Caco-2 (cell line): ENCODE results near the gene NCKIPSD. TPM values are rescaled to one million over a fixed set of nuclear protein-coding genes. Genes with fewer than 3 reads are reported as not detected.

Experiments used
- BruUV-seq: library from RNA; stranded (reverse); fragments of 400-500 nt; replicated peaks from 2 replicates; lab custom pipeline; 2021; lab: Mats Ljungman, UMichigan
- CTCF ChIA-PET: fragments of 300-600 bp; sonication (Branson Sonifier 250); formaldehyde crosslinking; loops from one replicate; lab custom pipeline; 2022; ENCODE audit warnings: antibody characterized with exemption; lab: Charles Lee
- POLR2A ChIA-PET: fragments of 300-600 bp; sonication (Branson Sonifier 250); formaldehyde crosslinking; loops from one replicate; lab custom pipeline; 2022; ENCODE audit warnings: antibody characterized with exemption; lab: Charles Lee
- DNase-seq, 2 experiments: peaks; one replicate each; pipeline versions ENCODE4 v3.0.0 to v3.0.0-alpha.2; 2020 to 2022
- H3K27me3 ChIP-seq: replicated peaks from 2 replicates; pipeline ENCODE4 v1.6.0; 2011; ENCODE audit warnings: low read length; ENCODE audit not compliant: control insufficient read depth, insufficient read depth
- H3K36me3 ChIP-seq: 2 replicates; pipeline ENCODE4 v1.5.1; 2011; ENCODE audit warnings: low read length; ENCODE audit not compliant: control insufficient read depth, insufficient read depth
- H3K4me1 ChIP-seq: fragments of 250-450 bp; sonication (Bioruptor Pico); 2 replicates; pipeline ENCODE4 v1.5.1; 2020; ENCODE audit warnings: mild to moderate bottlenecking
- H3K4me3 ChIP-seq: 2 replicates; pipeline ENCODE4 v1.5.1; 2011; ENCODE audit warnings: low read depth, mild to moderate bottlenecking, control low read depth, low read length
- H3K9me3 ChIP-seq: fragments of 250-450 bp; sonication (Bioruptor Pico); 2 replicates; pipeline ENCODE4 v1.5.1; 2020; ENCODE audit warnings: mild to moderate bottlenecking, moderate library complexity
- H3K27ac Mint-ChIP-seq: one replicate; pipeline ENCODE4 v1.8.0; 2022; ENCODE audit warnings: mixed read lengths; ENCODE audit not compliant: unreplicated experiment
- H3K27me3 Mint-ChIP-seq: one replicate; pipeline ENCODE4 v1.8.0; 2022; ENCODE audit warnings: mixed read lengths; ENCODE audit not compliant: insufficient read depth, unreplicated experiment
- H3K36me3 Mint-ChIP-seq: one replicate; pipeline ENCODE4 v1.8.0; 2022; ENCODE audit warnings: mild to moderate bottlenecking, mixed read lengths; ENCODE audit not compliant: insufficient read depth, unreplicated experiment
- H3K4me1 Mint-ChIP-seq: one replicate; pipeline ENCODE4 v1.8.0; 2022; ENCODE audit warnings: low read depth, mixed read lengths; ENCODE audit not compliant: unreplicated experiment
- H3K4me3 Mint-ChIP-seq: one replicate; pipeline ENCODE4 v1.8.0; 2022; ENCODE audit warnings: mild to moderate bottlenecking, moderate library complexity, mixed read lengths; ENCODE audit not compliant: unreplicated experiment
- H3K9me3 Mint-ChIP-seq: one replicate; pipeline ENCODE4 v1.8.0; 2022; ENCODE audit warnings: mixed read lengths; ENCODE audit not compliant: unreplicated experiment
- intact Hi-C: fragments of 100-400 bp; cut with micrococcal nuclease; formaldehyde crosslinking; loops from one replicate; pipeline ENCODE4 v1.10.0; 2022; ENCODE audit not compliant: unreplicated experiment
- total RNA-seq: library from RNA; stranded (reverse); gene quantifications from 2 replicates; pipeline ENCODE4 v1.2.3, GENCODE V29; 2022
- TF ChIP-seq, protein P1 (sequence below), 2 experiments: fragments of 200-600 bp in 1 of 2; IDR thresholded peaks; 1 replicate in 1 of 2; 2 replicates in 1 of 2; pipeline versions ENCODE4 v1.5.1 to v1.8.0; 2011 to 2022; ENCODE audit warnings: antibody characterized with exemption in 1 of 2, control low read depth in 1 of 2, inconsistent platforms in 1 of 2, low read depth in 1 of 2, low read length in 1 of 2, mild to moderate bottlenecking in 1 of 2, moderate library complexity in 1 of 2; ENCODE audit not compliant: insufficient read depth in 1 of 2, severe bottlenecking in 1 of 2, unreplicated experiment in 1 of 2

NCKIPSD gene
- total RNA-seq, 1 experiment from 2014 or later: 30.2 TPM

DNA sequence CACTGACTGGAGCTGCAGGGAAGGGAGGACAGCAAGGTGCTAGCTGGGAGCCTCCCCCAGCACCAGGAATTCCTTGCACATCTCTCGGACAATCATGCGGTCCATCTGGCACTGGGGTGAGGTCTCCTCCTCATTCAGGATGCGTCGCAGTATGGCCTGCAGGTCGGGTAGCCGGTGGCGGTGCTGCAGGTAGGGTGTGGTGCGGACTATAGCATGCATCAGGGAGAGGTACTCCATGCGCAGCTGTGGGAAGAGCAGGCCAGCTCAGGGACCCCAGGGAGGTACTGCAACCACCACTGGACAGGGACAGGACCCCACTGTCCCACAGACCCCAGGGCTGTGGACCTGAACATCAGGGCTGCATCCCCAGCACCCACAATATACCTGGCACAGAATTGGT is 11.2 kb downstream of the NCKIPSD start:
- H3K9me3 Mint-ChIP-seq: no peaks in the 10 kb centered on the region
- intact Hi-C loops: no loop called here
- BruUV-seq: no TSS peak
- no peak overlapping the region for H3K4me3 ChIP-seq
- H3K36me3 Mint-ChIP-seq: peaks cover 47% of the 10 kb centered on the region
- H3K4me3 Mint-ChIP-seq: no peak overlapping the region
- H3K4me1 Mint-ChIP-seq: no peaks in the 10 kb centered on the region
- DNase-seq: no peak
- H3K27me3 ChIP-seq: no peaks in the 10 kb centered on the region
- ChIA-PET CTCF (interaction anchor here (0.5 to 0.9 kb wide), 3 partner anchors 10 to 23 kb away, joined by 3 to 5 read pairs (median 4); partner anchors contain the start of gene NCKIPSD), POLR2A (interaction anchor here (1.6 kb wide), 1 partner anchor 11 kb away, joined by 3 read pairs; no protein-coding TSS in a partner anchor)
- H3K9me3 ChIP-seq: no peaks in the 10 kb centered on the region
- peaks cover 6% of the 10 kb centered on the region for H3K36me3 ChIP-seq
- no peaks in the 10 kb centered on the region for H3K27me3 Mint-ChIP-seq
- H3K4me1 ChIP-seq: no peaks in the 10 kb centered on the region
- TF ChIP-seq, protein P1, sequence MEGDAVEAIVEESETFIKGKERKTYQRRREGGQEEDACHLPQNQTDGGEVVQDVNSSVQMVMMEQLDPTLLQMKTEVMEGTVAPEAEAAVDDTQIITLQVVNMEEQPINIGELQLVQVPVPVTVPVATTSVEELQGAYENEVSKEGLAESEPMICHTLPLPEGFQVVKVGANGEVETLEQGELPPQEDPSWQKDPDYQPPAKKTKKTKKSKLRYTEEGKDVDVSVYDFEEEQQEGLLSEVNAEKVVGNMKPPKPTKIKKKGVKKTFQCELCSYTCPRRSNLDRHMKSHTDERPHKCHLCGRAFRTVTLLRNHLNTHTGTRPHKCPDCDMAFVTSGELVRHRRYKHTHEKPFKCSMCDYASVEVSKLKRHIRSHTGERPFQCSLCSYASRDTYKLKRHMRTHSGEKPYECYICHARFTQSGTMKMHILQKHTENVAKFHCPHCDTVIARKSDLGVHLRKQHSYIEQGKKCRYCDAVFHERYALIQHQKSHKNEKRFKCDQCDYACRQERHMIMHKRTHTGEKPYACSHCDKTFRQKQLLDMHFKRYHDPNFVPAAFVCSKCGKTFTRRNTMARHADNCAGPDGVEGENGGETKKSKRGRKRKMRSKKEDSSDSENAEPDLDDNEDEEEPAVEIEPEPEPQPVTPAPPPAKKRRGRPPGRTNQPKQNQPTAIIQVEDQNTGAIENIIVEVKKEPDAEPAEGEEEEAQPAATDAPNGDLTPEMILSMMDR (IDR thresholded peaks at IDR 0.05; ENCODE audit: insufficient read depth in 1 of 2, low read depth in 1 of 2, low read length in 1 of 2, severe bottlenecking in 1 of 2, unreplicated experiment in 1 of 2): no peak
- no peak overlapping the region for H3K27ac Mint-ChIP-seq

DNA sequence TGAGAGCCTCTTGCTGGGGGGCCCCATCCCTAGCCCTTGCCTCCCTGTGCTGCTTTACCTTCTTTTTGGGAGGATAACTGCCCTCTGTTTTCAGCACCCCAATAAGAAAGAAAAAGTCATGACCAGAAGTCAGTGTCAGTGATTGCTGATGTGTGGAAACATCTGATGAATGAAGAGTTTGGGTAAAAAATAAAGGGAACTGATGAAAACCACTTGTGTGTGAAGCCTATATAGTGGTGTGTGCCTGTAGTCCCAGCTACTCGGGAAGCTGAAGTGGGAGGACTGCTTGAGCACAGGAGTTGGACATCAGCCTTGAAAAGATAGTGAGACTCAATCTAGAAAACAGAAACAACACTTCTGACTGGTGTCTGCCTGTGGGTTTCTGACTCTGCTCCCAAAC is 13.2 kb downstream of the NCKIPSD start:
- Histone ChIP-seq H3K9me3 (no peaks in the 10 kb centered on the region), H3K4me1 (no peaks in the 10 kb centered on the region), H3K36me3 (peaks cover 3% of the 10 kb centered on the region; the same call in 1 of the 2 replicates), H3K27me3 (no peaks in the 10 kb centered on the region), H3K4me3 (no peak overlapping the region)
- DNase-seq: no peak
- intact Hi-C loops: no loop called here
- peaks cover 51% of the 10 kb centered on the region for H3K36me3 Mint-ChIP-seq
- H3K4me3 Mint-ChIP-seq: no peak overlapping the region
- ChIA-PET POLR2A (no interaction called here), CTCF (no interaction called here)
- BruUV-seq: no TSS peak
- no peaks in the 10 kb centered on the region for H3K4me1 Mint-ChIP-seq
- TF ChIP-seq, protein P1 (IDR thresholded peaks at IDR 0.05; ENCODE audit: insufficient read depth in 1 of 2, low read depth in 1 of 2, low read length in 1 of 2, severe bottlenecking in 1 of 2, unreplicated experiment in 1 of 2): no peak
- no peak overlapping the region for H3K27ac Mint-ChIP-seq
- H3K27me3 Mint-ChIP-seq: no peaks in the 10 kb centered on the region
- no peaks in the 10 kb centered on the region for H3K9me3 Mint-ChIP-seq

DNA sequence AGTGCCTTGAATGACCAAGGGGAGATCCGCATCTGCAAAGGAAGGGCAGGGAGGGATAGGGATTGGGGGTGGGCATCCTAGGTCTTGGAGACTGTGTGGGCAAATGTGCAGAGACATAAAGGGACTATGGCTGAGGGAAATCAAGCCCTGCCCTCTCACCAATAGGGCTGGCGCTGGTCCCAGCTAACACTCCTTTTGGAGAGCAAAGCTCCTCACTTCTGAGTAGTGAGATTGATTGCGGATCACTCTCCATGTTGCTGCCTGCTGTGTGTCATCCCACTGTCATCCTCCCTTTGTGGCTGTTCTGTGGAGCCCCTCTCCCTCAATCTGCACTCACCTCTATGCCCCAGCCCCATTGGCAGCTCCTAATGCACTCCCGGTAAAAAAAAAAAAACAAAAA is 20.8 kb downstream of the NCKIPSD start:
- Mint-ChIP-seq H3K9me3 (no peaks in the 10 kb centered on the region), H3K4me1 (peaks cover 5% of the 10 kb centered on the region), H3K4me3 (no peak overlapping the region), H3K27ac (peak overlapping the region; percentile 99), H3K27me3 (no peaks in the 10 kb centered on the region), H3K36me3 (peaks cover 71% of the 10 kb centered on the region)
- DNase-seq: no peak
- no TSS peak for BruUV-seq
- TF ChIP-seq, protein P1 (IDR thresholded peaks at IDR 0.05; ENCODE audit: insufficient read depth in 1 of 2, low read depth in 1 of 2, low read length in 1 of 2, severe bottlenecking in 1 of 2, unreplicated experiment in 1 of 2): no peak
- no peak overlapping the region for H3K4me3 ChIP-seq
- intact Hi-C loops: loop anchor here (5.0 to 10.0 kb wide), 2 partner anchors 108 to 200 kb away; partner anchors contain the start of gene PFKFB4
- no peaks in the 10 kb centered on the region for H3K27me3 ChIP-seq
- CTCF ChIA-PET: interaction anchor here (0.8 to 0.9 kb wide), 3 partner anchors 9 to 30 kb away, joined by 3 to 5 read pairs (median 4); partner anchors contain the start of gene SLC26A6
- POLR2A ChIA-PET: interaction anchor here (0.8 to 2.7 kb wide), 2 partner anchors 21 to 191 kb away, joined by 4 to 14 read pairs; partner anchors contain the start of gene NCKIPSD
- H3K36me3 ChIP-seq: peaks cover 4% of the 10 kb centered on the region
- no peaks in the 10 kb centered on the region for H3K9me3 ChIP-seq
- peaks cover 10% of the 10 kb centered on the region for H3K4me1 ChIP-seq
